Aortic smooth muscle cell (primary cell): ENCODE data around the gene SLC29A4. TPM values are rescaled to one million over a fixed set of nuclear protein-coding genes. Genes with fewer than 3 reads are reported as not detected.

Experiments used
- total RNA-seq: library from RNA; depleted of rRNA; stranded (reverse); fragments of >200 nt; gene quantifications from 2 replicates; pipeline ENCODE4 v1.2.3, GENCODE V29; 2014

SLC29A4 gene
- total RNA-seq = 0.40 and 0.75 TPM in 2 replicates

GRCh38 chr7:5282543-5283316 lies at the start of gene SLC29A4:
Gene SLC29A4, plus strand, starts transcription at chr7:5282943. Its CDS starts 4,874 bp downstream, at chr7:5287817.

Other genes starting within 250 kb of the SLC29A4 start
- gene RBAK, start 237.1 kb upstream of the SLC29A4 start, total RNA-seq = 6.3 and 6.4 TPM in 2 replicates
- 61.3 and 71.7 TPM in 2 replicates for gene WIPI2, start 92.7 kb upstream of the SLC29A4 start, total RNA-seq
- gene TNRC18, start 140.9 kb downstream of the SLC29A4 start, total RNA-seq = 40.4 and 52.2 TPM in 2 replicates
- gene FBXL18, start 230.9 kb downstream of the SLC29A4 start, total RNA-seq = 4.6 TPM in 2 replicates
- 2,588 and 3,408 TPM in 2 replicates for gene ACTB, start 247.7 kb downstream of the SLC29A4 start, total RNA-seq